HG02623 (cell line): ENCODE results near the gene ADCY9.
"Not testable (repeated sequence)": the region's sequence is repeated elsewhere in the genome, so short reads cannot be mapped to it uniquely, and the experiment has no call there.

Experiments
- ATAC-seq: cut with Tn5 transposase; IDR thresholded peaks from one replicate; pipeline ENCODE4 v1.9.1; 2021; ENCODE audit warnings: moderate library complexity; ENCODE audit not compliant: unreplicated experiment

ADCY9 gene

GRCh38 chr16:3934491-3935181, 181.6 kb downstream of the ADCY9 start:
- no peak for ATAC-seq

- ATAC-seq: not testable (repeated sequence)
These were observed 189.1 kb downstream of the ADCY9 start for GRCh38 chr16:3927147-3927546.

DNA sequence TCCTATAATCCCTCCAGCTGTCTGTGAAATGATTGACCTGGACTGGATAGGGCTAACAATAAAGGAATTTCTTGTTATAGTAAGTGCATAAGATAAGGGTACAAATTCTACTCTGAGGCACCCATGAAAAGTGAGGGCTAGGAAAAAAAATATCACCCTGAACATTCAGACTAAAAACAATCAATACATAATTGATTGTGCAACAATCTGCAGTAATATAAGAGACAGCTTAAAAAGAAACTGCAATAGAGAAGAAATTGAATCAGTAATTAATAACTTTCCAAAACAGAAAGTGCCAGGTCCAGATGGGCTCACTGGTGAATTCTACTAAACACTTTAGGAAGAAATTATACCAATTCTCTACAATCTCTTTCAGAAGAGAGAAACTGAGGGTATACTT, 191.5 kb downstream of the ADCY9 start:
- no peak for ATAC-seq

DNA sequence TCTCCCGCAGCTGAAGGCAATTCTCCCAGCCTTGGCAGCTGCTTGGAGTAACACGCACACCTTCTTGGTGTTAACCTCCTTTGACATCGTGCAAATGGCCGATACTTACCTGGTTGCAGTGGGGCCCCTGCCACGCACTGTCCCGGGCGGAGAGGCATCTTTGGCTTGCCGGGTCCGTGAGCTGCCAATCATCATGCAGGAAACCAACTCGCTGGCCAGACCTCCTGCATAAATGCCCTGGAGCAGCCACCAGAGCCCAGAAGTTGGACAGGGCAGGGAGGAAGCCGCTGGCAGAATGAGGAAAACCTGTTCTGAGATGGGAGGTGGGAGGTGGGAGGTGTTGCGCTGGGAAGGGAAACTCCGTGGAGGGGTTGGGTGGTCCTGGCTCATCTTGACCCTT, 194.0 kb downstream of the ADCY9 start:
- no peak for ATAC-seq

GRCh38 chr16:3920206-3920605, 196.0 kb downstream of the ADCY9 start:
- ATAC-seq: no peak

- ATAC-seq: no peak
These were observed 196.8 kb downstream of the ADCY9 start for GRCh38 chr16:3919413-3919812.

- ATAC-seq: no peak
These were observed 200.6 kb downstream of the ADCY9 start for GRCh38 chr16:3915426-3916260.

GRCh38 chr16:3912897-3913296, 203.3 kb downstream of the ADCY9 start:
- no peak for ATAC-seq
